Loucy (cell line): Measurements from ENCODE around the gene IGSF3.
"Not testable (repeated sequence)": the region's sequence is repeated elsewhere in the genome, so short reads cannot be mapped to it uniquely, and the experiment has no call there.

ENCODE experiments used
- EZH2phosphoT487 ChIP-seq: fragments of 200-600 bp; IDR thresholded peaks from 2 replicates; pipeline ENCODE4 v1.6.1; 2018; ENCODE audit warnings: antibody characterized with exemption, mild to moderate bottlenecking, moderate library complexity, borderline replicate concordance
- TF ChIP-seq, protein P1 (sequence below): fragments of 200-600 bp; sonication (generic); conservative IDR thresholded peaks from 2 replicates; pipeline ENCODE4 v1.5.1; 2014; ENCODE audit warnings: mild to moderate bottlenecking, antibody characterized with exemption, low read length

DNA sequence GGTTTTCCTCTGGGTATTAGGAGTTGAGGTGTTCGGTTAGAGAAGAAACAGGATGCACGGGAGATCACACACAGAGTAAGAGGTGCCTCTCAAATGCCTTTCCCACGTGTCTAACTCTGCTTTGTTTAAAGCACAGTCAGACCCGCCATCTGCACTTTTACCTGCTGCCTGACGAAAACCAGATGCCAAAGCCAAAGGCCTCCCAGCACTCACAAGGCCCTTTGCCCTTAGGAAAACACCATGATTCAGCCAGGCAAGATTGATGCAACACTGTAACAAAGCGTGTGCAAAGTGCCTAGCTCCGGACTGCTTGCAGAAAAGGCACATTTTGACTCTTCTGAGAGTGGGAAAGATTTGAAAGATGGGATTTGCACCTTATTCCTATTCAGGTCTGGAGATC, 19.2 kb downstream of the IGSF3 start:
- TF ChIP-seq, protein P1, sequence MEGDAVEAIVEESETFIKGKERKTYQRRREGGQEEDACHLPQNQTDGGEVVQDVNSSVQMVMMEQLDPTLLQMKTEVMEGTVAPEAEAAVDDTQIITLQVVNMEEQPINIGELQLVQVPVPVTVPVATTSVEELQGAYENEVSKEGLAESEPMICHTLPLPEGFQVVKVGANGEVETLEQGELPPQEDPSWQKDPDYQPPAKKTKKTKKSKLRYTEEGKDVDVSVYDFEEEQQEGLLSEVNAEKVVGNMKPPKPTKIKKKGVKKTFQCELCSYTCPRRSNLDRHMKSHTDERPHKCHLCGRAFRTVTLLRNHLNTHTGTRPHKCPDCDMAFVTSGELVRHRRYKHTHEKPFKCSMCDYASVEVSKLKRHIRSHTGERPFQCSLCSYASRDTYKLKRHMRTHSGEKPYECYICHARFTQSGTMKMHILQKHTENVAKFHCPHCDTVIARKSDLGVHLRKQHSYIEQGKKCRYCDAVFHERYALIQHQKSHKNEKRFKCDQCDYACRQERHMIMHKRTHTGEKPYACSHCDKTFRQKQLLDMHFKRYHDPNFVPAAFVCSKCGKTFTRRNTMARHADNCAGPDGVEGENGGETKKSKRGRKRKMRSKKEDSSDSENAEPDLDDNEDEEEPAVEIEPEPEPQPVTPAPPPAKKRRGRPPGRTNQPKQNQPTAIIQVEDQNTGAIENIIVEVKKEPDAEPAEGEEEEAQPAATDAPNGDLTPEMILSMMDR: not testable (repeated sequence)
- not testable (repeated sequence) for TF ChIP-seq EZH2phosphoT487
